NCI-H2227 (cell line): ENCODE measurements around the gene PIK3R2.
"Not testable (repeated sequence)": the region's sequence is repeated elsewhere in the genome, so short reads cannot be mapped to it uniquely, and the experiment has no call there.

Source experiments
- DNase-seq: peaks from one replicate; lab custom pipeline; 2025; ENCODE audit not compliant: unreplicated experiment; lab: John Stamatoyannopoulos, UW

Gene PIK3R2

GRCh38 chr19:18152817-18153555 is at the start of gene PIK3R2:
TSS of gene PIK3R2 (plus strand) at chr19:18153163. CDS start at chr19:18155880, 2,717 bp downstream.
- peak; percentile 99 for DNase-seq

- DNase-seq, result no peak
These were observed 48.2 kb upstream of the PIK3R2 start for GRCh38 chr19:18104793-18105131.

- DNase-seq, result not testable (repeated sequence)
These were observed 47.7 kb upstream of the PIK3R2 start for GRCh38 chr19:18105259-18105658.

- DNase-seq, result no peak
These were observed 45.7 kb upstream of the PIK3R2 start for GRCh38 chr19:18107235-18107634.

- no peak for DNase-seq
These were observed 44.1 kb upstream of the PIK3R2 start for GRCh38 chr19:18108897-18109296.

GRCh38 chr19:18109341-18109732 is 43.6 kb upstream of the PIK3R2 start:
- DNase-seq, result no peak

- DNase-seq, result peak; percentile 53
These were observed 43.0 kb upstream of the PIK3R2 start for GRCh38 chr19:18109733-18110608.

- no peak for DNase-seq
These were observed 42.2 kb upstream of the PIK3R2 start for GRCh38 chr19:18110609-18111232.

GRCh38 chr19:18112989-18113478 is 39.9 kb upstream of the PIK3R2 start:
- peak; percentile 78 for DNase-seq

- DNase-seq, result no peak
These were observed 39.1 kb upstream of the PIK3R2 start for GRCh38 chr19:18113827-18114226.

GRCh38 chr19:18114483-18114882 is 38.5 kb upstream of the PIK3R2 start:
- DNase-seq, result no peak

- no peak for DNase-seq
These were observed 35.6 kb upstream of the PIK3R2 start for GRCh38 chr19:18117364-18117691.

- peak; percentile 92 for DNase-seq
These were observed 35.1 kb upstream of the PIK3R2 start for GRCh38 chr19:18117692-18118378.

GRCh38 chr19:18118420-18119012 is 34.4 kb upstream of the PIK3R2 start:
- no peak for DNase-seq

- no peak for DNase-seq
These were observed 33.8 kb upstream of the PIK3R2 start for GRCh38 chr19:18119013-18119716.

- no peak for DNase-seq
These were observed 33.3 kb upstream of the PIK3R2 start for GRCh38 chr19:18119717-18120105.

- no peak for DNase-seq
These were observed 32.8 kb upstream of the PIK3R2 start for GRCh38 chr19:18120127-18120526.

GRCh38 chr19:18121166-18121565 is 31.8 kb upstream of the PIK3R2 start:
- DNase-seq, result no peak

- no peak for DNase-seq
These were observed 30.5 kb upstream of the PIK3R2 start for GRCh38 chr19:18122424-18122823.
